Skeletal muscle tissue (tissue), 4 donors: ENCODE results near the gene CNST. TPM values are rescaled to one million over a fixed set of nuclear protein-coding genes. Genes with fewer than 3 reads are reported as not detected.
"Not testable (repeated sequence)": the region's sequence is repeated elsewhere in the genome, so short reads cannot be mapped to it uniquely, and the experiment has no call there.

Source experiments
- H3K27ac ChIP-seq: one replicate; pipeline ENCODE4 v1.7.0; 2013; ENCODE audit warnings: mild to moderate bottlenecking, low read depth, low read length, inconsistent platforms
- H3K27me3 ChIP-seq, 3 donors: one replicate each; pipeline ENCODE4 v1.7.0; 2013; ENCODE audit warnings: low read length in 3 of 3; ENCODE audit not compliant: control insufficient read depth in 3 of 3, insufficient read depth in 3 of 3
- H3K36me3 ChIP-seq, 3 donors: one replicate each; pipeline ENCODE4 v1.7.0; 2013; ENCODE audit warnings: low read length in 3 of 3; ENCODE audit not compliant: control insufficient read depth in 3 of 3, insufficient read depth in 3 of 3
- H3K4me1 ChIP-seq, 3 donors: one replicate each; pipeline ENCODE4 v1.7.0; 2013; ENCODE audit warnings: low read length in 3 of 3, mild to moderate bottlenecking in 3 of 3; ENCODE audit not compliant: control insufficient read depth in 3 of 3, insufficient read depth in 3 of 3
- H3K4me3 ChIP-seq, 3 donors: one replicate each; pipeline ENCODE4 v1.7.0; 2013; ENCODE audit warnings: low read length in 3 of 3
- H3K9ac ChIP-seq, 3 donors: one replicate each; pipeline ENCODE4 v1.7.0; 2013; ENCODE audit warnings: low read length in 3 of 3, mild to moderate bottlenecking in 3 of 3, moderate library complexity in 2 of 3, low read depth in 1 of 3
- H3K9me3 ChIP-seq, 3 donors: one replicate each; pipeline ENCODE4 v1.7.0; 2013; ENCODE audit warnings: low read length in 3 of 3; ENCODE audit not compliant: control insufficient read depth in 3 of 3
- total RNA-seq: library from RNA; depleted of rRNA; stranded (reverse); fragments of >200 nt; gene quantifications from one replicate; pipeline ENCODE4 v1.2.3, GENCODE V29; 2014
- donor health status: Osteomylitis.

CNST gene
- total RNA-seq, 1 donor from 2014 or later = 15.1 TPM

GRCh38 chr1:246629030-246629429 is 62.8 kb downstream of the CNST start:
- Histone ChIP-seq H3K4me1 (peaks cover 0 to 7% (median 0%) of the 10 kb centered on the region in 3 donors), H3K36me3 (peaks cover 0 to 13% (median 5%) of the 10 kb centered on the region in 3 donors), H3K4me3 (no peak overlapping the region), H3K9ac (no peak overlapping the region), H3K27me3 (no peaks in the 10 kb centered on the region), H3K9me3 (no peaks in the 10 kb centered on the region), H3K27ac (no peak overlapping the region)

GRCh38 chr1:246629976-246630375 is 63.7 kb downstream of the CNST start:
- Histone ChIP-seq H3K4me1 (peaks cover 0 to 7% (median 0%) of the 10 kb centered on the region in 3 donors), H3K4me3 (no peak overlapping the region), H3K27me3 (no peaks in the 10 kb centered on the region), H3K9ac (no peak overlapping the region), H3K9me3 (no peaks in the 10 kb centered on the region), H3K27ac (no peak overlapping the region), H3K36me3 (peaks cover 0 to 16% (median 6%) of the 10 kb centered on the region in 3 donors)

GRCh38 chr1:246631426-246631825 is 65.2 kb downstream of the CNST start:
- Histone ChIP-seq H3K27ac (no peak overlapping the region), H3K36me3 (peaks cover 0 to 16% (median 8%) of the 10 kb centered on the region in 3 donors), H3K4me3 (no peak overlapping the region)

GRCh38 chr1:246632281-246633168 is 66.3 kb downstream of the CNST start:
- Histone ChIP-seq H3K27ac (peak overlapping the region; percentile 69), H3K9me3 (no peaks in the 10 kb centered on the region), H3K4me1 (peaks cover 0 to 7% (median 0%) of the 10 kb centered on the region in 3 donors), H3K4me3 (no peak overlapping the region), H3K27me3 (no peaks in the 10 kb centered on the region), H3K9ac (no peak overlapping the region), H3K36me3 (peaks cover 6 to 18% (median 10%) of the 10 kb centered on the region in 3 donors)

More at GRCh38 chr1:246631426-246631825, 65.2 kb downstream of the CNST start:
- H3K9ac ChIP-seq = no peak overlapping the region
- peaks cover 0 to 7% (median 0%) of the 10 kb centered on the region in 3 donors for H3K4me1 ChIP-seq
- no peaks in the 10 kb centered on the region for H3K9me3 ChIP-seq
- H3K27me3 ChIP-seq = no peaks in the 10 kb centered on the region

GRCh38 chr1:246634659-246635058 is 68.4 kb downstream of the CNST start:
- H3K27ac ChIP-seq, H3K9me3 ChIP-seq, H3K4me3 ChIP-seq, H3K27me3 ChIP-seq, H3K9ac ChIP-seq: not testable (repeated sequence)
- peaks cover 11 to 19% (median 15%) of the 10 kb centered on the region in 3 donors for H3K4me1 ChIP-seq
- peaks cover 6 to 17% (median 12%) of the 10 kb centered on the region in 3 donors for H3K36me3 ChIP-seq

GRCh38 chr1:246638941-246639655 is 72.8 kb downstream of the CNST start:
- peaks cover 9 to 21% (median 19%) of the 10 kb centered on the region in 3 donors for H3K36me3 ChIP-seq
- peak overlapping the region; percentile 72 for H3K27ac ChIP-seq
- peaks cover 14 to 23% (median 18%) of the 10 kb centered on the region in 3 donors for H3K4me1 ChIP-seq
- no peaks in the 10 kb centered on the region for H3K9me3 ChIP-seq
- H3K27me3 ChIP-seq = no peaks in the 10 kb centered on the region
- peak overlapping the region in 2 of 3 donors; percentile 19 to 24 for H3K4me3 ChIP-seq
- H3K9ac ChIP-seq = peak overlapping the region in 2 of 3 donors; percentile 42 to 62

- H3K4me1 ChIP-seq = peaks cover 18 to 24% (median 18%) of the 10 kb centered on the region in 3 donors
- peak overlapping the region; percentile 72 for H3K27ac ChIP-seq
- no peaks in the 10 kb centered on the region for H3K9me3 ChIP-seq
- peaks cover 14 to 25% (median 20%) of the 10 kb centered on the region in 3 donors for H3K36me3 ChIP-seq
- peak overlapping the region in 1 of 3 donors; percentile 62 for H3K9ac ChIP-seq
- no peak overlapping the region for H3K4me3 ChIP-seq
- H3K27me3 ChIP-seq = no peaks in the 10 kb centered on the region
Observed at GRCh38 chr1:246639732-246640131, 73.5 kb downstream of the CNST start.

GRCh38 chr1:246640747-246641146 is 74.5 kb downstream of the CNST start:
- peaks cover 18 to 25% (median 19%) of the 10 kb centered on the region in 3 donors for H3K4me1 ChIP-seq
- no peaks in the 10 kb centered on the region for H3K27me3 ChIP-seq
- no peak overlapping the region for H3K9ac ChIP-seq
- peak overlapping the region; percentile 52 for H3K27ac ChIP-seq
- peaks cover 12 to 26% (median 23%) of the 10 kb centered on the region in 3 donors for H3K36me3 ChIP-seq
- no peak overlapping the region for H3K4me3 ChIP-seq
- no peaks in the 10 kb centered on the region for H3K9me3 ChIP-seq

GRCh38 chr1:246641394-246641793 is 75.1 kb downstream of the CNST start:
- Histone ChIP-seq H3K36me3 (peaks cover 11 to 26% (median 24%) of the 10 kb centered on the region in 3 donors), H3K4me1 (peaks cover 18 to 25% (median 19%) of the 10 kb centered on the region in 3 donors), H3K27ac (peak overlapping the region; percentile 52), H3K4me3 (peak overlapping the region in 2 of 3 donors; percentile 3 to 67), H3K27me3 (no peaks in the 10 kb centered on the region), H3K9ac (peak overlapping the region; percentile 4 to 63 (median 47)), H3K9me3 (no peaks in the 10 kb centered on the region)
